ENCODE results near the gene ARID1A.

DNA sequence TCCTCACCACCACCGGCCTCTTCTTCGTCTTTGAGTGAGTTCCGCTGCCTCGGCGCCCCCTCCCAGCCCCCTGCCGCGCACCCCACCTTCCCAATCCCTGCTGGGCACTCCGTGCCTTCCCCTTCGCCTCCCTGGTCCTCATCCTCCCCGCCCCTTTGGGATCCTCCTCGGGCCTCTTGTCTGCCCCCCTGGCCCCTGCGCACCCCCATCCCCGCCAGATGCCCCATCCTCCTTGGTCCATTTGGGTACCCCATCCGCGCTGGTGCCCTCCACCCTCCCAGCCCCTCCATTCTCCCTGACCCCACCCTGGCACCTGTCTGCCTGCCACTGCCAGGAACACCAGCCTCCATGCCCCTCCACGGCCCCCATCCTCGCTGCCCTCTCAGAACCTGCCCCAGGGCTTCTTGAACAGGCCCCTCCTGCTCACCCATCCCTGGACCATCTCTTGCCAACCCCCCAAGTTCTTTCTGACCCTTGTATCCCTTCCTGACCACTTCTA is 131.3 kb downstream of the ARID1A start:
- TF ChIP-seq, protein P1, sequence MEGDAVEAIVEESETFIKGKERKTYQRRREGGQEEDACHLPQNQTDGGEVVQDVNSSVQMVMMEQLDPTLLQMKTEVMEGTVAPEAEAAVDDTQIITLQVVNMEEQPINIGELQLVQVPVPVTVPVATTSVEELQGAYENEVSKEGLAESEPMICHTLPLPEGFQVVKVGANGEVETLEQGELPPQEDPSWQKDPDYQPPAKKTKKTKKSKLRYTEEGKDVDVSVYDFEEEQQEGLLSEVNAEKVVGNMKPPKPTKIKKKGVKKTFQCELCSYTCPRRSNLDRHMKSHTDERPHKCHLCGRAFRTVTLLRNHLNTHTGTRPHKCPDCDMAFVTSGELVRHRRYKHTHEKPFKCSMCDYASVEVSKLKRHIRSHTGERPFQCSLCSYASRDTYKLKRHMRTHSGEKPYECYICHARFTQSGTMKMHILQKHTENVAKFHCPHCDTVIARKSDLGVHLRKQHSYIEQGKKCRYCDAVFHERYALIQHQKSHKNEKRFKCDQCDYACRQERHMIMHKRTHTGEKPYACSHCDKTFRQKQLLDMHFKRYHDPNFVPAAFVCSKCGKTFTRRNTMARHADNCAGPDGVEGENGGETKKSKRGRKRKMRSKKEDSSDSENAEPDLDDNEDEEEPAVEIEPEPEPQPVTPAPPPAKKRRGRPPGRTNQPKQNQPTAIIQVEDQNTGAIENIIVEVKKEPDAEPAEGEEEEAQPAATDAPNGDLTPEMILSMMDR (conservative IDR thresholded peaks at IDR 0.05 in 1 of 2, IDR thresholded peaks at IDR 0.05 in 1 of 2; ENCODE audit: low read depth in 1 of 2, low read length in 2 of 2) = no peak
- TF ChIP-seq EZH2 (IDR thresholded peaks at IDR 0.05; ENCODE audit: low read length, missing control alignments) = no peak
